ENCODE measurements around the gene GRHL3. TPM values are rescaled to one million over a fixed set of nuclear protein-coding genes. Genes with fewer than 3 reads are reported as not detected.

The GRHL3 gene
- total RNA-seq, 1 donor from 2014 or later = not detected

- DNase-seq (ENCODE audit: low spot score) = no peak
Observed at GRCh38 chr1:24317081-24317480, 2.1 kb upstream of the GRHL3 start.

- DNase-seq (ENCODE audit: low spot score) = no peak
Observed at GRCh38 chr1:24317956-24318614, 1.1 kb upstream of the GRHL3 start.

GRCh38 chr1:24318615-24319311, 394 bp upstream of the GRHL3 start:
- no peak for DNase-seq (ENCODE audit: low spot score)

DNA sequence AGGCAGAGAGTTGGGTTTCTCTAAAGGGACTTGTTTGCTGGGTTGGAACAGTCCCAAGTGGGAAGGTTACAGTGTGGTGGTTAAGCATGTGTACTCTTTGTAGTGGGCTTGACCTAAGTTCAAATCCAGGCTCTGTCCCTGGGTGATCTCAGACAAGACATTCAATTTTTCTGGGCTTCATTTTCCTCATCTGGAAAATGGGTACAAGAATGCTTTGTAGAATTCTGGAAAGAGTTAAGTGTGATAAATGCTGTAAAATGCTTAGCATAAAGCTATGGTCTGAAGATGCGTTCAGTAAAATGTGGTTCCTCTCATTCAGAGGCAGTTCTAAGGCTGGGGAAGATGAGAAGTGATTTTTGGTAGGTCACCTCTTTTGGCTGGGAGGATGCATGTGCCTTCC, 805 bp downstream of the GRHL3 start:
- DNase-seq (ENCODE audit: low spot score) = no peak

DNA sequence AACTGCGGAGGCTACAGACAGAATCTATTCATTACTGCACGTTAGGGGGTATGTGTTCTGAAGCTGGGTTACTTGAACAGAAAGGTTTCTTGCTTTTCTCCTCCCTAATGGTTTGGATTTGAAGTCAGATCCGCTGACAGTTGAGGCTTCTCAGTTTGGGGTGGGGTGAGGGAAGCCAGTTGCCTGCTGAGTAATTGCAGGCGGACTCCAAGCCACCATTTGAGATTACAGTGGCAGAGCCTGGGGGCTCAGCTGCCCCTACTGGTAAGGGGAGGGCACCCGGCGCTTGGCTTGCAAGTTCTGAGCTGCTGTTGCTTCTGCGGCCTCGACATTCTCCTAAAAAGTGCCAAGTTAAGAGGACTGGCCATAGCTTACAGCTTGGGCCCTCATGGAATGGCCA, 2.0 kb downstream of the GRHL3 start:
- no peak for DNase-seq (ENCODE audit: low spot score)

DNA sequence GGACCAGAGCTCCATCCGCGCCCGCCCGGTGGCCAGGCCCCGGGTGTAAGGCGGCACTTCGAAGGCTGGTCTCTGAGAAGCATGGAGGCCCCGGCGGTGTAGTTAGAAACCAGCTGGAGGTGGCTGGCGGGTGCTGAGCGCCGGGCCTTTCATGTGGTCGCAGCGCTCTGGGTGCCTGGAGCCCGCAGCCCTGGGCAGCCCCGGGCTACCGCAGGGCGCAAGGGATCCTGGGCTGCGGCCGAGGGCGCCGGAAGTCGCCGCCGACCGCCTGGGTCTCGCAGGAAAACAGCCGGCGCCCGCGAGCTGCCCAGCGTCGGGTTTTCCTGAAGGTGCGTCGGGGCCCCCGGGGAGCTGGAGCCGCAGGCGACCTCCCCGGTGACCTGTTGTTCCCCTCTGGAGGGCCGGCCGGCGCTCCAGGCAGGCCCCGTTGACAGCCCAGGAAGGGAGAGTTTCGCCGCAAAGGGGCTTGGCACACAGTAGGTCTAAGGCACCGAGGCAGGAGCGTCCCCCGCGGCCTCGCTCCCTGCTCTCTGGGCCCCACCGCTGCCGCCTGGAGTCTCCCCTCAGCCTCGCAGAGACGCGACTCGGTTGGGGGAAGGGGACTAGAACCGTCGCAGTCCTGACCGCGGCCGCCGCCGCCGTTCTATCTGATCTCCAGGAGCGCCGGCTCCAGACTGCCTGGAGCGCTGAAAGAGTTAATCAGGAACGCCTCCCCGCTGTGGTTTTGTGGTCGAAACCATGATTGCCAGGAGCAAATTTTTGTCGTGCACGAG, 2.7 kb downstream of the GRHL3 start:
- DNase-seq (ENCODE audit: low spot score) = no peak

GRCh38 chr1:24322470-24323177, 3.5 kb downstream of the GRHL3 start:
- no peak for DNase-seq (ENCODE audit: low spot score)

- no peak for DNase-seq (ENCODE audit: low spot score)
Observed at GRCh38 chr1:24323281-24323680, 4.1 kb downstream of the GRHL3 start.

GRCh38 chr1:24324903-24325302, 5.7 kb downstream of the GRHL3 start:
- no peak for DNase-seq (ENCODE audit: low spot score)

- no peak for DNase-seq (ENCODE audit: low spot score)
Observed at GRCh38 chr1:24325587-24326449, 6.7 kb downstream of the GRHL3 start.

DNA sequence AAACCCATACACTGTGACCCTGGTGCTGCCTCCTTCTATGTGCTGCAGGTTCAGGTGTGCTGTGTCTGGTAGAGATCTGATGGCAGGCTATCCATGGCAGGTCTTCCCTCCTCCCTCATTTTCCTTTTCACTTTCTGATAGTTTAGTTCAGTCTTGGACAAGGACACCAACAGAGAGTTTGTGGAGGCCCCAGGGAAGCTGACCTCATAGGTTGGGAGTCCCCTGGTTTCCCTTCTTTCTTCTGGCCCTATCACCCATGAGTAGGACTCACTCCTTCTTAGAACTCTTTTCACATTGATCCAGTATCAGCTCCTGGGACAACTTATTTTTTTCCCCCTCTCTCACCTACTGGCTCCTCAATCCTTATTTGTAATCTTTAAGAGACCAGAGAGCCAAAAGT, 8.3 kb downstream of the GRHL3 start:
- no peak for DNase-seq (ENCODE audit: low spot score)

DNA sequence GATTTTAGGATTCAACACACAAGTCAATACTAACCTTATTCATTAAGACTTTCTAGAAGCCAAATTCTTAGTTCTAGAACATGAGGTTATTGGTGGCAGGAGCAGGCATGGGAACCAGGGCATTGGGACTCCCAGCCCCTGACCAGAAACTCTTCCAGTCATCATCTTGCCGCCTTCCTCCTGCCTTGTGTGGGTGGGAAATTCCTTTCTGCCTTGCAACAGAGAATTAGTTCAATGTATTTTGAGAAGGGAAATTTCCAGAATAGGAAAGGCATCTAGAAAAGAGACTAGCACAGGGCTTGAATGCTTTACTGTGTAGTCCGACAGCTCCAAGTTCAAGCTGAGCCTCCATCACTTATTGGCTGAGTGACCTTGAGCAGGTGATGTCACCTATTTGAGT, 8.7 kb downstream of the GRHL3 start:
- no peak for DNase-seq (ENCODE audit: low spot score)

DNA sequence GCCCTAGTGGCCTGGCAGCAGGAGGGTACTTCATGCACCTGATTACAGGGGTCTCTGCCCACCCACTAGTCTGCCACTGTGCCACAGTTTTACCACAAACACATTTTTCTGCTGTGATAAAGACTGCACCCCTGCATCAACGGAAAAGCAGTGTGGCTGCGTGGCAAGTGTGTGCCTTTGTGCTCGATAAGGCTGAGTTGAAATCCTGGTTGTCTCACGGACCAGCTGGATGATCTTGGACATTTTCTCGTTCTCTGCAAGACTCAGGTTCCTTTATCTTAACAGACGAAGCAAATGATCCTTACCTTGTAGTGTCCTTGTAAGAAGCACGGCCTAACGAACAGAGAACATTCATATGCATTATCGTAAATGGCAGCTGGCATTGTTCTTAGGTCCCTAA, 10.2 kb downstream of the GRHL3 start:
- DNase-seq (ENCODE audit: low spot score) = no peak

GRCh38 chr1:24329797-24330543, 10.8 kb downstream of the GRHL3 start:
- DNase-seq (ENCODE audit: low spot score) = no peak

DNA sequence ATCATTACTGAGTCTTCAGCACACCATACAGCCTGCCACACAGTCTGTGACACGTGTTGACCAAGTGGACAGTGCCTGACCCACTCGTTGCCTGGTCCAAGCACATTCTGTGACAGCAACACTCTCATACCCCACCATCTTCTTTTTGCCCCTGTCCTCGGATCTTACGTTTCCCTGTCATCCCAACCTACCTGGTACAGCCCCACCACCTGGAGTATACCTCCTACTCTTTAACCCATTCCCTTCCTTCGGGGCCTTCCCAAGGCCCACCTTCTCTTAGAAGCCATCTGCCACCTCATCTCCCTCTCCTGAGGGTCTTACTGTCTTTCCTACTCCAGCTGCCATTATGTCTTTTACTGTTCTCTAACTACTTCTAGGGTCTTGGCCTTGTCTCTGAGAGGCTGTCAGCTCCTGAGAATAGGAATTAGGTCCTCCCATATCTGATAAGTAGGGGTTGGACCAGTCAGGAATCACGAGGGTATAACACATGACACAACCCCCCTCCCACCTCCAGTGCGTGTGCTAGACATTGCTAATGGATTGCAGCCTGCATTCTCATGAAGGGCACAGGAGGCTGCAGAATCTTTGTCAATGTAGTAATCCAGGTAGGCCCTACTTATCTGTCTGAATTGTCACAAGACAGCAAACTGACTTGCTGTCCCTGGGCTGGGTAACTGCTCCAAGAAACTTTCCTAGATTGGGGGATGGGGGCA, 13.0 kb downstream of the GRHL3 start:
- DNase-seq (ENCODE audit: low spot score) = no peak

- DNase-seq (ENCODE audit: low spot score) = no peak
Observed at GRCh38 chr1:24336075-24336474, 16.9 kb downstream of the GRHL3 start.

DNA sequence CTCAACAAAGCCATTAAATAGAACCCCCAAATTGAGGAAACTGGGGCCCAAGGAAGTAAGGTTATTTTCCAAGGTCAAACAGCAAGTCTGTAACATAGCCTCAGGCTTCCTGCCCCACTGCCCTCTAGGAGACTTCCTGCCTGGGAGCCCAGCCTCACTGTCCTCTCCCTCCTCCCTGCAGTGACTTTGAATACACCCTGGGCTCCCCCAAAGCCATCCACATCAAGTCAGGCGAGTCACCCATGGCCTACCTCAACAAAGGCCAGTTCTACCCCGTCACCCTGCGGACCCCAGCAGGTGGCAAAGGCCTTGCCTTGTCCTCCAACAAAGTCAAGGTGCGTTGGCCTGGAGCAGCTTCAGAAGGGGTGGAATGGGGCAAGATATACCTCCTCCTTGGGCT, 18.3 kb downstream of the GRHL3 start:
- no peak for DNase-seq (ENCODE audit: low spot score)

DNA sequence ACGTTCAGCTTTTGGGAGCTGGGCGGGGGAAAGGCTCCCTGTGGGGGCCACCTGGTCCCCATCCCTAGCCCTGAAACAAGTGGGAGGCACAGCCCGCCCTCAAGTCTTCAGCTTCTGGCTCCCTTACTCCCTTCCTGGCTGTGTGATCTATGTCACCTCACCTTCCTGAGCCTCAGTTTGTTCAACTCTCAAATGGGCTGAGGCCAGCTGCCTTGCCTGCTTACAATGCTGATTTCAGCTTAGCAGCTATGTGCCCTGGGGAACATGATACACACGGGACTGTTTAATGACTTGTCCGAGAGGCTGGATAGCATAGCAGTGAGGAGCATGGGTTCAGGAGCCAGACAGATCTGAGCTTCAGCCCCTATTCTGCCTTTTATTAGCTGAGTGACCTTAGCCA, 19.3 kb downstream of the GRHL3 start:
- DNase-seq (ENCODE audit: low spot score) = no peak

- DNase-seq (ENCODE audit: low spot score) = no peak
Observed at GRCh38 chr1:24339996-24340395, 20.8 kb downstream of the GRHL3 start.
